HCT116 (cell line): Measurements from ENCODE around the gene CA11. TPM values are rescaled to one million over a fixed set of nuclear protein-coding genes. Genes with fewer than 3 reads are reported as not detected.

Experiments
- ATAC-seq: fragments of 200-7000 bp; cut with Tn5 transposase; 2 replicates; pipeline ENCODE4 v1.9.1; 2020; ENCODE audit warnings: mild to moderate bottlenecking, moderate library complexity
- BruUV-seq: library from RNA; stranded (reverse); fragments of 400-500 nt; replicated peaks from 2 replicates; lab custom pipeline; 2021; lab: Mats Ljungman, UMichigan
- CTCF ChIA-PET: fragments of 300-600 bp; sonication (Branson Sonifier 250); formaldehyde crosslinking; loops from one replicate; lab custom pipeline; 2021; ENCODE audit warnings: antibody characterized with exemption; lab: Charles Lee
- POLR2A ChIA-PET: fragments of 300-600, 350-600 bp; sonication (Branson Sonifier 250); formaldehyde crosslinking; loops from one replicate; lab custom pipeline; 2021; ENCODE audit warnings: antibody characterized with exemption; lab: Charles Lee
- RAD21 ChIA-PET, 2 experiments: fragments of 300-600 bp; sonication (Branson Sonifier 250); formaldehyde crosslinking; loops; one replicate each; lab custom pipeline; 2023; ENCODE audit warnings: low total read pairs in 2 of 2; ENCODE audit not compliant: uncharacterized antibody in 2 of 2, unreplicated experiment in 2 of 2, low non-redundant PET in 1 of 2; lab: Charles Lee
- DNase-seq: peaks from one replicate; pipeline ENCODE4 v3.0.0-alpha.2; 2010; ENCODE audit warnings: low read depth, low spot score
- H2AFZ ChIP-seq: fragments of 200-600 bp; shearing (Covaris generic), sonication (generic); 2 replicates; pipeline ENCODE4 v1.6.1; 2017; ENCODE audit warnings: low read depth, mixed run types, mixed read lengths, antibody characterized with exemption, low read length; ENCODE audit not compliant: poor library complexity, severe bottlenecking
- H3K27ac ChIP-seq: 2 replicates; pipeline ENCODE4 v1.5.1; 2012; ENCODE audit warnings: low read depth, low read length
- H3K27me3 ChIP-seq: fragments of 200-600 bp; sonication (generic); 2 replicates; pipeline ENCODE4 v1.6.1; 2016; ENCODE audit warnings: mixed run types, low read length, mixed read lengths; ENCODE audit not compliant: insufficient read depth
- H3K36me3 ChIP-seq, 2 experiments: fragments of 200-500 bp in 1 of 2; fragments of 200-600 bp in 1 of 2; sonication (Bioruptor generic) in 1 of 2; sonication (generic) in 1 of 2; 2 replicates each; pipeline versions ENCODE4 v1.5.1 to v1.6.1; 2014 to 2016; ENCODE audit warnings: low read length in 2 of 2, inconsistent platforms in 1 of 2, mixed read lengths in 1 of 2, mixed run types in 1 of 2; ENCODE audit not compliant: insufficient read depth in 2 of 2, control insufficient read depth in 1 of 2
- H3K4me1 ChIP-seq, 2 experiments: fragments of 200-600 bp in 1 of 2; sonication (generic) in 1 of 2; 2 replicates each; pipeline versions ENCODE4 v1.5.1 to v1.6.1; 2012 to 2017; ENCODE audit warnings: low read length in 2 of 2, inconsistent platforms in 1 of 2, mild to moderate bottlenecking in 1 of 2, mixed read lengths in 1 of 2, mixed run types in 1 of 2, moderate library complexity in 1 of 2; ENCODE audit not compliant: insufficient read depth in 2 of 2, control insufficient read depth in 1 of 2
- H3K4me2 ChIP-seq: fragments of 200-600 bp; sonication (generic); 2 replicates; pipeline ENCODE4 v1.6.1; 2017; ENCODE audit warnings: mixed run types, low read length, mixed read lengths
- H3K4me3 ChIP-seq, 2 experiments: fragments of 200-600 bp in 1 of 2; sonication (generic) in 1 of 2; replicated peaks in 1 of 2; 2 replicates each; pipeline ENCODE4 v1.5.1; 2011 to 2016; ENCODE audit warnings: low read length in 2 of 2, control low read depth in 1 of 2, low read depth in 1 of 2, mild to moderate bottlenecking in 1 of 2, mixed read lengths in 1 of 2, mixed run types in 1 of 2
- H3K79me2 ChIP-seq: fragments of 200-600 bp; sonication (generic); 2 replicates; pipeline ENCODE4 v1.6.1; 2017; ENCODE audit warnings: mild to moderate bottlenecking, mixed run types, low read length, moderate library complexity, mixed read lengths; ENCODE audit not compliant: insufficient read depth
- H3K9ac ChIP-seq: fragments of 200-600 bp; sonication (generic); 2 replicates; pipeline ENCODE4 v1.6.1; 2016; ENCODE audit warnings: low read length, mixed read lengths
- H3K9me2 ChIP-seq: fragments of 200-600 bp; sonication (generic), shearing (Covaris generic); 2 replicates; pipeline ENCODE4 v1.6.1; 2017; ENCODE audit warnings: mixed run types, mild to moderate bottlenecking, moderate library complexity; ENCODE audit not compliant: insufficient read depth
- H3K9me3 ChIP-seq, 2 experiments: fragments of 200-500 bp in 1 of 2; fragments of 200-600 bp in 1 of 2; sonication (Bioruptor generic) in 1 of 2; sonication (generic) in 1 of 2; 2 replicates each; pipeline ENCODE4 v1.6.1; 2014 to 2017; ENCODE audit warnings: low read length in 2 of 2, mixed read lengths in 2 of 2, inconsistent platforms in 1 of 2, low read depth in 1 of 2, mild to moderate bottlenecking in 1 of 2, mixed run types in 1 of 2, moderate library complexity in 1 of 2; ENCODE audit not compliant: control insufficient read depth in 1 of 2, insufficient read depth in 1 of 2
- H4K20me1 ChIP-seq: fragments of 200-600 bp; sonication (generic), shearing (Covaris generic); 2 replicates; pipeline ENCODE4 v1.6.1; 2017; ENCODE audit warnings: mixed run types, mild to moderate bottlenecking, moderate library complexity; ENCODE audit not compliant: insufficient read depth
- ATF3 ChIP-seq: IDR thresholded peaks from 2 replicates; pipeline ENCODE4 v1.6.1; 2012
- CBX3 ChIP-seq: IDR thresholded peaks from 2 replicates; pipeline ENCODE4 v1.6.1; 2012; ENCODE audit warnings: low read depth
- CTCF ChIP-seq, 3 experiments: fragments of 200-600 bp in 1 of 3; sonication (generic) in 1 of 3; IDR thresholded peaks in 2 of 3; conservative IDR thresholded peaks in 1 of 3; 2 replicates each; pipeline ENCODE4 v1.5.1; 2012 to 2017; ENCODE audit warnings: low read depth in 2 of 3, low read length in 2 of 3, antibody characterized with exemption in 1 of 3, borderline replicate concordance in 1 of 3, control low read depth in 1 of 3, mild to moderate bottlenecking in 1 of 3, mixed read lengths in 1 of 3, mixed run types in 1 of 3, moderate library complexity in 1 of 3; ENCODE audit not compliant: insufficient read depth in 1 of 3
- ELF1 ChIP-seq: IDR thresholded peaks from 2 replicates; pipeline ENCODE4 v1.6.1; 2012; ENCODE audit warnings: low read depth, borderline replicate concordance
- EZH2 ChIP-seq: fragments of 200-600 bp; sonication (generic); IDR thresholded peaks from 2 replicates; pipeline ENCODE4 v1.6.1; 2017; ENCODE audit warnings: antibody characterized with exemption, mixed run types
- EZH2phosphoT487 ChIP-seq: fragments of 200-600 bp; IDR thresholded peaks from 2 replicates; pipeline ENCODE4 v1.6.1; 2018; ENCODE audit warnings: antibody characterized with exemption, borderline replicate concordance
- MAX ChIP-seq: IDR thresholded peaks from 2 replicates; pipeline ENCODE4 v1.6.1; 2012
- SIN3A ChIP-seq: IDR thresholded peaks from 2 replicates; pipeline ENCODE4 v1.6.1; 2012; ENCODE audit warnings: low read depth
- TCF7L2 ChIP-seq: IDR thresholded peaks from 2 replicates; pipeline ENCODE4 v1.7.0; 2011; ENCODE audit warnings: borderline replicate concordance, inconsistent platforms; ENCODE audit not compliant: insufficient read depth, insufficient read length; ENCODE audit errors: extremely low read depth
- ZBTB33 ChIP-seq: IDR thresholded peaks from 2 replicates; pipeline ENCODE4 v1.6.1; 2011; ENCODE audit warnings: mild to moderate bottlenecking, low read length, moderate library complexity; ENCODE audit not compliant: insufficient replicate concordance; ENCODE audit errors: extremely low read depth
- ZFX ChIP-seq: fragments of 450-650 bp; IDR thresholded peaks from 2 replicates; pipeline ENCODE4 v1.6.1; 2017
- ZNF274 ChIP-seq: fragments of 200-500 bp; sonication (Bioruptor generic); IDR thresholded peaks from 2 replicates; pipeline ENCODE4 v1.6.1; 2014; ENCODE audit warnings: mild to moderate bottlenecking, low read depth, low read length, inconsistent platforms
- intact Hi-C: fragments of 100-400 bp; cut with micrococcal nuclease; formaldehyde crosslinking; loops from 2 replicates; pipeline ENCODE4 v1.10.0; 2022
- total RNA-seq: library from RNA; stranded (reverse); gene quantifications from one replicate; pipeline ENCODE4 v1.2.1, GENCODE V29; 2021; ENCODE audit not compliant: unreplicated experiment

Gene CA11
- total RNA-seq, 1 experiment from 2014 or later, result 29.6 TPM

GRCh38 chr19:48595833-48596232 is 50.2 kb downstream of the CA11 start:
- Histone ChIP-seq H3K9ac (no peak overlapping the region), H2AFZ (no peak overlapping the region), H3K4me3 (no peak overlapping the region), H3K9me3 (no peaks in the 10 kb centered on the region), H3K36me3 (no peaks in the 10 kb centered on the region), H3K27me3 (no peaks in the 10 kb centered on the region), H3K4me1 (peaks cover 0 to 2% of the 10 kb centered on the region in 2 experiments; a peak in 2 of 4 replicates), H3K27ac (no peak overlapping the region), H3K9me2 (no peaks in the 10 kb centered on the region), H3K4me2 (no peak overlapping the region), H3K79me2 (no peaks in the 10 kb centered on the region), H4K20me1 (no peaks in the 10 kb centered on the region)
- 0 out of 2 replicates have a peak, but pooled peaks have one; percentile 31 for ATAC-seq
- BruUV-seq, result no TSS peak
- no peak for DNase-seq
- CTCF ChIA-PET, result interaction anchor here (0.7 to 1.1 kb wide), 2 partner anchors 13 to 106 kb away, joined by 3 to 5 read pairs; no protein-coding TSS in a partner anchor
- RAD21 ChIA-PET, result no interaction called here
- POLR2A ChIA-PET, result no interaction called here
- TF ChIP-seq ZNF274 (no peak), EZH2 (no peak), CBX3 (no peak), SIN3A (no peak), TCF7L2 (no peak), ATF3 (no peak), CTCF (IDR thresholded peaks at IDR 0.05 in 2 of 3, conservative IDR thresholded peaks at IDR 0.05 in 1 of 3; ENCODE audit: borderline replicate concordance in 1 of 3, insufficient read depth in 1 of 3, low read depth in 2 of 3, low read length in 2 of 3) (no peak), ELF1 (no peak), EZH2phosphoT487 (no peak), ZBTB33 (no peak), MAX (no peak), ZFX (no peak)
- intact Hi-C loops, result no loop called here
